Karpas-422 (cell line): ENCODE data around the gene CDKL2. TPM values are rescaled to one million over a fixed set of nuclear protein-coding genes. Genes with fewer than 3 reads are reported as not detected.

ENCODE experiments used
- small RNA-seq: library from RNA; depleted of rRNA; stranded (forward); fragments of <200 nt; gene quantifications from one replicate; pipeline ENCODE3, GENCODE V24; 2014
- total RNA-seq: library from RNA; depleted of rRNA; stranded (reverse); fragments of >200 nt; shearing (Covaris generic); gene quantifications from 2 replicates; pipeline ENCODE4 v1.2.3, GENCODE V29; 2014; ENCODE audit warnings: low replicate concordance; rRNA removed

Gene CDKL2
- total RNA-seq, 1 experiment from 2014 or later: 0.11 TPM

Small RNAs within 50 kb of the gene (small RNA-seq; reads per million reads assigned to genes)
- gene RF00019: not detected

Other genes with a start within 250 kb of the CDKL2 start
- 10.2 and 13.7 TPM in 2 replicates for gene RCHY1, start 116.1 kb downstream of the CDKL2 start, total RNA-seq
- gene THAP6, start 116.1 kb downstream of the CDKL2 start, total RNA-seq: 17.8 and 18.7 TPM in 2 replicates
- not detected in 2 replicates for gene ODAPH, start 74.5 kb downstream of the CDKL2 start, total RNA-seq
- gene G3BP2, start 42.9 kb upstream of the CDKL2 start, total RNA-seq: 50.5 and 81.0 TPM in 2 replicates
- gene USO1, start 94.0 kb upstream of the CDKL2 start, total RNA-seq: 20.2 and 26.2 TPM in 2 replicates